Umbilical cord (tissue), 2 donors: ENCODE results near the gene CRYBB1. TPM values are rescaled to one million over a fixed set of nuclear protein-coding genes. Genes with fewer than 3 reads are reported as not detected.
"Not testable (repeated sequence)": the region's sequence is repeated elsewhere in the genome, so short reads cannot be mapped to it uniquely, and the experiment has no call there.

Experiments
- DNase-seq: peaks from one replicate; pipeline ENCODE4 v3.0.0-alpha.2; 2015; ENCODE audit warnings: low spot score
- total RNA-seq: library from RNA; depleted of rRNA; stranded (reverse); fragments of >200 nt; gene quantifications from one replicate; pipeline ENCODE4 v1.2.3, GENCODE V29; 2014; ENCODE audit warnings: low replicate concordance; ENCODE audit not compliant: insufficient read depth

The CRYBB1 gene
- total RNA-seq, 1 donor from 2014 or later = 0.72 TPM

DNA sequence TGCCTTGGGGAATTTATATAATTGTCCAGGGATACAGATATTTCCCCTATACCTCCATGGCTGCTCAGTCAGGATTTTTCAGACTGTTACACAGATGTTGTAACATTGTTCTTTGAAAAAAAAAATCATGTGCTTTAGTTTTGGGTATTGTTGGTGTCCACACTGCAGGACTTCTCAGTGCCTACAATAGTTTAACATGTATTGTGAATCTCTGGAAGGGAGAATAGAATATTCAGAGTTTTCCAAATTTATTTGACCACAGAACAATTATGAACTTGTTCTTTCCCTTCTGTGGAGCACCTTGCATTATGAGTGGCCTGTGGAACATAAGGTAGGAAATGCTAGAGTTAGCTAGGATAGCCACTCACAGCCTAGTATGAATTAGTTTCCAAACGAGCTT lies 18.5 kb upstream of the CRYBB1 start:
- no peak for DNase-seq

DNA sequence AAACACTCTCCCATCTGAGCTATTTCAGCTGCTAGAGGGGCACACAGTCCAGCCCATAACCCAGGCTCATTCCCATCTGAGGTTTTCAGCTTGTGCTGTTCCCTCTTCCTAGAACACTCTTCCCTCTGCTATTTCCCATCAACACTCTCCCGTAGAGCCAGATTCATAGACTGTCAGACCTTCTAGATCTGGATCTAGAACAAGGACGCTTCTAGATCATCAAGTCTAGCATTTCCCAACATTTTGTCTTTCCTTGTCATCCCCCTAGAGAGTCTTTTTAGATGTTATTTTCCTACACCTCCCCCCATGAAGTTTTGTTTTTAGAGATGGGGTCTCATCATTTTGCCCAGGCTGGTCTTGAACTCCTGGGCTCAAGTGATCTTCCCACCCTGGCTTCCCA lies 17.3 kb upstream of the CRYBB1 start:
- no peak for DNase-seq

DNA sequence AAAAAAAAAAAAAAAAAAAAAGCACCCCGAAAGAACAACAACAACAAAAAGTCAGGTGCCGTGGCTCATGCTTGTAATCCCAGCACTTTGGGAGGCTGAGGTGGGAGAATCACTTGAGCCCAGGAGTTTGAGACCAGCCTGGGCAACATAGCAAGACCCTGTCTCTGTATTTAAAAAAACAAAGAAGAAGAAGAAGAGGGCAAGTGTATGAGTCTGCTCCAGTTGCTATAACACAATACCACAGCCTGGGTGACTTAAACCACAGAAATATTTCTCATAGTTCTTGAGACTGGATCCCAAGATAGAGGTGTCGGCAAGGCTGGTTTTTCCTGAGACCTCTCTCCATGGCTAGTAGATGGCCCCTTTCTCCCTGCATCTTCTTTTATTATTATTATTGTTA lies 16.4 kb upstream of the CRYBB1 start:
- DNase-seq = no peak

DNA sequence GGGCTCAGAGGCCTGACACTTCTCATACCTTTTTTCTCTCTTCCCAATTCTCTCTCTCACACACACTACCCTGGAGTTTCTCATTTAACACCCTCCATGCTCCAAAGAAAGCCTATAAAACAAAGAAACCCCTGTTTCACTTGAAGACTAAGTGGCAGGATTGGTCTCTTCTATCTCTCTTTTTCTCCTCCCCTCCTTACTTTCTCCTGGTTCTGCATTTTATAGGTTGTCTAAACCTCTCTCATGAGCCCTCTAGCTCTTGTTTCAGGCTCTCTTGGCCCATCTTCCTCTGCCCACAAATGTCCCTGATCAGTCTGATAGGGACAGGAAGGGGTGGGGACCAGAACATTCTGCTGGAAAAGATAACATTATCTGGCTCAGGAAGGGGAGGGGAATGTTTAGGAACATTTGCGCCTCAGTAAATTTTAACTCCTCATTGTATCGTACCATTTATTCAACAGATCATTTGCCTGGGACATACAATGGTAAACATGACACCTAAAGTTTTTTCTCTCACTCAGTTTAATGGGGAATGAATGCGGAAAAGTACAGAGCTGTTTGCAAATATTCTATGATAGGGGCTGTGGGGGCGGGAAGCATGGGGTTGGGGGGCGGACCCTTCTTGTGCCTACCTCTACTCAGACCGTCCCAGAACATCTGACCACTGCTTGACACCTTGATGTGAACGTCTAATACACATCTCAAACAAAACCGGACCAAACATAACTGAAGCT lies 14.8 kb upstream of the CRYBB1 start:
- no peak for DNase-seq

DNA sequence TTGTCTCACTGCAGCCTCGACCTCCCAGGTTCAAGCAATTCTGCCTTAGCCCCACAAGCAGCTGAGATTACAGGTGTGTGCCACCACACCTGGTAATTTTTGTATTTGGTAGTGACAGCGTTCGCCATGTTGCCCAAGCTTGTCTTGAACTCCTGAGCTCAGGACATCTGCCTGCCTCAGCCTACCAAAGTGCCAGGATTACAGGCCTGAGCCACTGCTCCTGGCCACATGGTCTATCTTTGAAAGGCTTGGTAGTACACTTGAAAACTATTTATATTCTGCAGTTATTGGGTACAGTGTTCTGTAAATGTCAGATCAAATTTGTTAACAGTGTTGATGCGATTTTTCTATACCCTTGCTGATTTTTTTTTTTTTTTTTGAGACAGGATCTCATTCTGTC lies 13.5 kb upstream of the CRYBB1 start:
- no peak for DNase-seq

DNA sequence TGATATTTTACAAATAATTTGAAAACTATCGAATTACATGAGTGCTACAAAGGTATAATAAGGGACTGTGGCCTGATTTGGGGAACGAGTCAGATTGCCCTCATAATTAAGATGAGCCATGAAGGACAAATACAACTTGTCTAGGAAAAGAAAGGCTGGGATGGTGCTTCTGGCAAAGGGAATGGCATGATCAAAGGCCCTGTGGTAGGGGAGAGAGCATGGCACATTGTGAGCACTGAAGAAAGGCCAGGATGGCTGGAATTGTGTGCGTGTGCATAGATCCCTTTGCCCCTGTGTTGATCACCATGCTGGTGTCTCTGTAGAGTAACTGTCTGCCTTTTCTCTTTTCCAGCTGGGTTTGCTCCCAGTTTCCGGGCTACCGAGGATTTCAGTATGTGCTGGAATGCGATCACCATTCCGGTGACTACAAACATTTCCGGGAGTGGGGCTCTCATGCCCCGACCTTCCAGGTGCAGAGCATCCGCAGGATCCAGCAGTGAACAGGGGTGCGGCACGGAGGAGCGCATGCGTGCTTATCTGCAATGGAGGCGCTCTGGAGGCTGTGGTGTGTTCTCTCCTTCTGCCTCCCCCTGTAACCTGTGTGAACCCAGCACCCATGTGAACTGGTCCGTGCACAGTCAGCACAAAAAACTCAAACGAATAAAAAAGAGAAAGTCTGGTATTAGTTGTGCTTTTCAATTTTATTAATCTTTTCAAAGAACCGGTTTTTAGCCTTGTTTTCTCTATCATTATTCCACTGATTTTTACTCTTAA lies 12.3 kb upstream of the CRYBB1 start:
- no peak for DNase-seq

DNA sequence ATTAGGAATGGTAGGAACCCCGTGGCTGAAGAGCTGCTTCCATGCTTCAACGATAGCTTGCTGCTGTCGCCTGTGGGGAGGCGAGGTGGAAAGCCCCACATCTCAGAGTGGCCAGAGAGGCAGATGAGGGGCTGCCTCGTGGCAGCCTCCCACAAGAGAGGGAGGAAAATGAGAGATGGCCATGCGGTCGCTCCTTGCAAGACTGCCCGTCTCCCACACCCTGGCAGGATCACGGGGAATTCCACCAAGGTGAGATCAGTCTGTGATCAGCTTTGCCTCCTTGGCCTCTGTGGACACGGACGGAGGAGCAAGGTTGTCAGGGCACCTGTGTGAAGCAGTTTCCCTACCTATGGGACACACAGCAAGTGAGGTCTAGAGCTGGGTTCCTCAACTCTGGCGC lies 7.0 kb upstream of the CRYBB1 start:
- no peak for DNase-seq

DNA sequence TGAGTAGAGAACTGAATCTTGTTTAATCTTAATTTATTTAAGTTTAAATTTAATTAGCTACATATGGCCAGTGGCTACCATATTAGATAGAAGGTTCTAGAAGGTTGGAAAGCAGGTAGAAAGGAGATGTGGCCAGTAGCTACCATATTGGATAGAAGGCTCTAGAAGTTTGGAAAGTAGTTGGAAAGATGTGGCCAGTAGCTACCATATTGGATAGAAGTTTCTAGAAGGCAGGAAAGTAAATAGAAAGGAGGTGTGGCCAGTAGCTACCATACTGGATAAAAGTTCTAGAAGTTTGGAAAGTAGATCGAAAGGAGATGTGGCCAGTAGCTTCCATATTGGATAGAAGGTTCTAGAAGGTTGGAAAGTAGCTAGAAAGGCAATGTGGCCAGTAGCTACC lies 6.2 kb upstream of the CRYBB1 start:
- no peak for DNase-seq

DNA sequence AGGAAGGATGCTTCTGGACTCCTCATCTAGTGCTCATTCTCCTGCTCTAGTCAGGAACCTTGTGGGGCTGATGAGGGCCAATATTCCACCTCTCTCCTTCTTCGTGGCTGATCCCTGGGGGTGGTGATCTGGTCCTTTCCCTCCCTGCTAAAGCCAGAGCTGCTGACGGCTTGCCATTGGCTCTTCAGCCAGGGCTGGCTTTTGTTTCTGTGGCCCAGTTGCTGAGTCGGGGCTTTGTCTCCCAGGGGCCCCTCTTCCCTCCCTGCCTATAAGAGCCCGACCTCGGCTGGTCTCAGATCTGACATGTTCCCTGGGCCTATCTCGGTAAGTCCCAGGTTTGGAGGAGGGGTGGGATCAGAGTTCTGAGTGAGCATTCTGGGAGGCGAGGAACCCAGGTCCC lies 3.8 kb upstream of the CRYBB1 start, which contains the start of gene CRYBA4:
Gene CRYBA4, plus strand, starts transcription at position 301 of the 400 bp plus-strand sequence. CDS start 634 bp downstream, outside the sequence.
- DNase-seq = no peak

DNA sequence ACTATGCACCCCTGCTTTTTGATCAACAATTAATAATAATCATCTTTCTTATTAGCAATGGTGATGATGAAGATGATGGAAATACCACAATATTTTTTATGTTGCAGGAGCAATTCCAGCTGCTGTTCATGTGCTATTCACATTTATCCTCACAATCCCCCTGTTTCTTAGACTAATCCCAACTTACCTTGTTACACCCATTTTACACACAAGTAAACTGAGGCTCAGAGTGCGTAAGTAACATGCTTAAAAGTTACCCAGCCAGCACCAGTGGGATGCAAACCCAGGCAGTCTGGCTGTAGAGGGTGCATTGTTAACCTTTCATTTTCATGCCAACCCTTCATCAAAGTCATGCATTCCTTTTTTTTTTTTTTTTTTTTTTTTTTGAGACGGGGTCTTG lies 2.4 kb upstream of the CRYBB1 start:
- DNase-seq = no peak

DNA sequence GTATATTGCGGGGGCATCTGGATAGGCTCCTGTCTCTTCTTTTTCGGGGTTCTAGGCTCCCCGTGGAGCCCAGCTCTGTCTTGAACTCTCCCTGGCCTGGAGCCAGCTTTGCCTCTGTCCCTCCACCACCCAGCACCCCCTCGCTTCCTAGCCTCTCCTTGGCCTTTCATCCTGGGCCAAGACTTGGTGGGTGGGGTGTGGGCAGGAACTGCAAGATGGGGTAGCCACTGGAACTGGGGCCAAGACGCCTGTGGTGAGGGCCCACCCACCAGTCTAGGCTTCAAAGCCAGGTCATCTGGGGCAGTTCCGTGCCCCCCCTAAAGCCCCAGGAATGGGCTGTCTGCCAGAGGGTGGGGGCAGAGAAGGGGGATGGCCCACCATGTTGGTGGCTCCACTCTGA lies 1.7 kb upstream of the CRYBB1 start:
- no peak for DNase-seq

DNA sequence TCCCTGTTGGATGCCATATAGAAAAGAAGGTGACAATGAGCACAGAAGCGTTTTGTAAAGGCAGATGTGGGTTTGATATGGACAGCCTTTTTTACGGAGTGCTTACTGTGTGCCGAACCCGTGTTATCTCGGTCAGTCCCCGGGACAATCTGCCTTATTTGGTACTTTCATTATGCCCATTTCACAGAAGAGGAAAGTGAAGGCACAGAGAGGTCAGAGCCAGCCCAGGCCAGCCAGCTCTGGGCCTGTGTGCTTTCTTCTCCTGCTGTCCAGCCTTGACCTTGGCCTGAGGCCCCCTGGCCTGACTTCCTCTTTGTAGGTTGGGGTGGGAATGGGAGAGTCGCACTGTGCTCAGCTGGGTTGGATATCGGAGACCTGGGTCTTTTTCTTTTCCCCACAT lies 628 bp upstream of the CRYBB1 start:
- DNase-seq = no peak

DNA sequence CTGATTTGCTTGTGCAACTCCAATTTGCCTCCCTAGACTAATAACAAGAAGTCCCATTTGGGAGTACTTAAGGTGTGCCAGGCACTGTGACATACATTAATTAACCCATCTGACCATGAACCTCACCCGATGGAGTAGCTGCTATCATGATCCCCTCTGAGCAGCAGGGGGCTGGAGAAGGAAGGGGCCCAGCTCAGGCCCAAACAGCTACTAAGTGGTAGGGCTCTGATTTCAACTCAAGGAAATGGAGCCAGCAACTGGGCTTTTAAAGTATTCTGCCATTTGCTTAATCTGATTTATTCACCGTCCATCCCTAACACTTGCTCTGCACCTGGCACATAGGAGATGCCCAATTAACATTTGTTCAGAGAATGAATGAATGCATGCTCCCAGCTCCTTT lies 1.2 kb downstream of the CRYBB1 start:
- no peak for DNase-seq

DNA sequence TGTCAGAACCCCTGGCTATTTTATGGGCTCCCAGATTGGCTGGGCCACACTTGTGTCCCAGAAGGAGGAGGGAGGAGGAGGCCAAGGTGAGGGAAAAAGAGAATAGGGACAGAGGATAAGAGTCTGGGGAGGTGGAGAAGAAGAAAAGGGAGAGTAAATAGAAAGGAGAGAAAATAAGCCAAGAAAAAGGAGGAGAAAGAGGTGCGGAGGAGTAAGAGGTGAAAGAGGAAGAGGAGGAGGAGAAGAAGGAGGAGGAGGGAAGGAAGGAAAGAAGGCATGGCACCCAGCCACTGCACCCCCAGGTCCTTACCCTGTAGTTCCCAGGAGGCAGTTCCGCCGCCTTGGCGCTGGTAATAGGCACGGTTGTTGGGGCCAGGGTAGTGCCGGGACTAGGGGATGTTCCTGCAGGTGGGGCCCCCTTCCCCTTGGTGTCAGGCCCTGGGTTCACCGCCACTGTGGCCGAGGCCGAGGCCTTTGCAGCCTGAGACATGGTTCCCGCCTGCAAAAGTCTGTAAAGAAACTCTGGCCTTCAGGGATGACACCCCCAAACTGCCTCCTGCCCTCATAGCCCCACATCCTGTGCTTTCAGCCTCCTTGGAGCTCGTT lies 1.9 kb downstream of the CRYBB1 start:
- no peak for DNase-seq

DNA sequence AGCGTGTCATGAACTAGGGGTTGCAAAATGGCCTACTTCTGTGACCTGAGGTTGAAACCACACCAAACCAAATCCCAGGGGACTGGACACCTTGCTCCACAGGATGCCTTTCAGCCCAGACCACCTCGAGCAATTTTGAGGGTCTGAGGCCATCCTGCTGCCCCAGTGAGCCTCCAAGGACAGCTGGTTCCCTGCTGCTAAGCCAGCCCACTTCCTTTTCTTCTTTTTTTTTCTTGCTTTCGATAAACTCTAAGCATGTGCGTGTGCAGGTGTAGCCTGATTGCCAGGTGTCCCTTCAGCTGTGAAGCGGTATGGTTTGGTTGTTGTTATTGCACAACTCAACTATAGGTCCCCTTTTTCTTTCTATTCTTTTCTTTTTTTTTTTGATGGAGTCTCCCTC lies 2.7 kb downstream of the CRYBB1 start:
- no peak for DNase-seq

DNA sequence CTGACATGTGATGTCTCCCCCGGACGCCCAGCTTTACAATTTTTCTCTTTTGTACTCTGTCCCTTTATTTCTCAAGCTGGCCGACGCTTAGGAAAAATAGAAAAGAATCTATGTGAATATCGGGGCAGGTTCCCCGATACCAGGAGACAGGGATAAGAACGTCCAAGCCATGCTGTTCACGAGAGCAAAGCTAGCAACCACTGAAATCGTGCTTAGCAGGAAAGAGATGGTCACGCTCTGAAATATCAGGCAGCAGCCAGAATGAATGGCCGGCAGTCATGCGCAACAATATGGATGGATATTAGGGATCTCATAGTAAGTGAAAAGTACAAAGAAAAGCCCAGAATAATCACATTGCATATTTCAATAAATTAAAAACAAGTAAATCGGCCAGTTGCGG lies 3.5 kb downstream of the CRYBB1 start:
- DNase-seq = no peak

DNA sequence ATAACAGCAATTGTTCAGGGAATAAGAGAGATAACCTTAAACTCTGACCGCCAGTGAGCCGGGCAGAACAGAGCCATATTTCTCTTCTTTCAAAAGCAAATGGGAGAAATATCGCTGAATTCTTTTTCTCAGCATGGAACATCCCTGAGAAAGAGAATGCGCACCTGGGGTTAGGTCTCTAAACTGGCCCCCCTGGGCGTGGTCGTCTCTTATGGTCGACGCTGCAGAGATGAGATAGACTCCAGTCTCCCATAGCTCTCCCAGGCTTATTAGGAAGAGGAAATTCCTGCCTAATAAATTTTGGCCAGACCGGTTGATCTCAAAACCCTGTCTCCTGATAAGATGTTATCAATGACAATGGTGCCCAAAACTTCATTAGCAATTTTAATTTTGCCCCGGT lies 4.1 kb downstream of the CRYBB1 start:
- not testable (repeated sequence) for DNase-seq

DNA sequence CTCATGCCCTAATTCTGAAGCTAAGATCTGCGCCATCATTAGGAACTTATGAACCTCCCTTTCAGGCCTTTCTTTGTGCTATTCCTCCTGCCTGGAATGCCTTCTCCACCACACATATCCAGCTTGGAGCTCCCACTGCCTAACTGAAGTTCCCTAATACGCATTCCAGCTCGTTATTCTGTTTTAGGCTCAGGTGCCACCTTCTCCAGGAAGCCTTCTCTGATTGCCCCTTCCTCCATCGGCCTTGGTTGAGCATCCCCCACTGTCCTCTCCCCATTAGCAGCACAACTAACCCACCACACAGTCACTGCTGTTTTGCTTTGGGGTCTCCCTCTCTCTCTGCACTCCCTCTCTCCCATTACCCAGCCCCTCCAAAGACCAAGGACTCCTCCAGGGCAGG lies 5.2 kb downstream of the CRYBB1 start:
- DNase-seq = no peak

DNA sequence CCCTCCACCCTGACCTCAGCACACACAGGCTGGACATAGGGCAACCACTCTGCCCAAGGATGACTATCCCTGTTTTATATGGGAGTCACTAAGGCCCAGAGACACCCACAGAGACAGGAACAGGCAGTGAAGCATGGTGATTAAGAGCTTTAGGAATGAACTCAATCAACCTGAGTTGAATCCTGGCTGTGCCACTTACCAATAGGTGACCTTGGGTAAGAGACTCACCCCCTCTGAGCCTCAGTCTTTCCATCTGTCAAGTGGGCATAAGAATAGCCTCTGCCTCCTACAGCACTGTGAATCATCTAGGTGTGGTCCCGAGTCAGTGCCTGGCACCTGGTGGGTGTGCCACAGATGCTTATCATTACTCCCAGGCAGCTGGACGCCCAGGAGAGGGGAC lies 6.8 kb downstream of the CRYBB1 start:
- DNase-seq = no peak

DNA sequence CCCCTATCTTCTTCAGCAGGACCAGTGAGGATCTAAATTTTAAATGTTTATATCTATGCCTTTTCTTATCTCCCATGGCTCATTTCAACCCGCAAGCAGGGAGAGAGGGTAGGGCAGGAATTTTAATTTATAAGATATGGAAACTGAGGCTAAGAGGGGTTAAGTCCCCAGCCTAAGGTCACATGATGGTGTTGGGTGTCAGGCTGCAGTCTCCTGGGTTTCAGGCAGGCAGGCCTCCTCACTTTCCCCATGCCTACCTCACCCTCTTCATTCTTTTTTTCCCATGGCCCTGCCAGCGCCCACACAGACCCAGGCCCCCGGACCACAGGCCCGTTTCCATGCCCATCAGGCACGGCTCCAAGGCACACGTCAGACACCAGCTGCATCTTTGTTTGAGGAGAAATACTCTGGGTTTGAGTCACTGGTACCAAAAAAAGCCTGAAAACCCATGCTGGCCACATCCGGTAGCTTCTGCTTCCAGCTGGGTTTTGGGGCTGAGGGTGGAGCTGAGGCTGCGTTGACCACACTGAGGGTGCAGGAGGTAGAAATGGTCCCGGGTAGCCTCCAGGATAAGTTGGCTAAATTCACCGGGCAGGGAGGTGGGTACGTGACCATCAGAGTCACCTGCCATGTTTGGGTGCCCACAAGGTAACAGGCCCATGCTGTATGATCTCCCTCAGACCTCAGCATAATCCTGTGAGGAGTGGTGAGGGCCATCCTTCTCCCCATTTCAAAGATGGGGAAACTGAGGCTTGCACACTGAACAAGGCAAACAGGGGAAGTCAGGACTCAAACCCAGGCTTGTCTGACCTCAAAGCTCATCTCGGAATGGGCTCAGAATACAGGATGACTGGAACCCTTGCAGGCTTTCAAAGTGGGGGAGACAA lies 7.5 kb downstream of the CRYBB1 start:
- DNase-seq = peak; percentile 44

DNA sequence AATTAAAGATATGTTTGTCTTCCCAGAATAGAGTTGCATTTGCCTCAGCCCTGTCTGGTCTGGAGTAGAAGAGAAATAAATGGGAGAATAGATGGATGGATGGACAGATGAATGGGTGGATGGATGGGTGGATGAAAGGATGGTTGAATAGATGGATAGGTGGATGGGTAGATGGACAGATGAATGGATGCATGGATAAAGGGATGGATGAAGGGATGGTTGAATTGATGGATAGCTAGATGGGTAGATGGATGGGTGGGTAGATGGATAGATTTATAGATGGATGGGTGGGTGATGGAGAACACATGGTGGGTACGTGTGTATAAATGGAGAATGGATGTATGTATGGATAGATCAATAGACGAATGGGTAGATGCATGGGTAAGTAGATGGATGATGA lies 8.5 kb downstream of the CRYBB1 start:
- no peak for DNase-seq

DNA sequence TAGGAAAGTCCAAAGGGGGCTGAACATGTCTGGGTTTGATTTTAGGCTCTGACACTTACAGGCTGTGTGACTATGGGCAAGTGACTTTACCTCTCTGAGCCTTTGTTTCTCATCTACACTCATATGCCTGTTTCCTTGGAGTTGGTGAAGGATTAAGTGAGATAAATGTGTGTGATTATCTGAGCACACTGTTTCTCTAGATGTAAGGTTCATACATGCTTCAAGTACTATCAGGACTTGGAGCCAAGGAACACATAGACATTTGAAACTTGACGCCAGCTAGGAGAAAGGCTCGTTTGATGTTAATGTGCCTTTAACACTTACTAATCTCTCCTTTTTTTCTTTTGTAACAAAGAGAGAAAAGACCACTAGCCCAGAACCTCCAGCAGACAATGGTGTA lies 9.7 kb downstream of the CRYBB1 start:
- no peak for DNase-seq
